GM12873 (cell line): ENCODE results near the gene SPOPL.

Experiments used
- CTCF ChIP-seq: IDR thresholded peaks from 2 replicates; pipeline ENCODE4 v1.5.1; 2012; ENCODE audit warnings: low read depth, mild to moderate bottlenecking, moderate library complexity, low read length, control low read depth; ENCODE audit not compliant: insufficient read depth; ENCODE audit errors: missing control alignments

SPOPL gene

DNA sequence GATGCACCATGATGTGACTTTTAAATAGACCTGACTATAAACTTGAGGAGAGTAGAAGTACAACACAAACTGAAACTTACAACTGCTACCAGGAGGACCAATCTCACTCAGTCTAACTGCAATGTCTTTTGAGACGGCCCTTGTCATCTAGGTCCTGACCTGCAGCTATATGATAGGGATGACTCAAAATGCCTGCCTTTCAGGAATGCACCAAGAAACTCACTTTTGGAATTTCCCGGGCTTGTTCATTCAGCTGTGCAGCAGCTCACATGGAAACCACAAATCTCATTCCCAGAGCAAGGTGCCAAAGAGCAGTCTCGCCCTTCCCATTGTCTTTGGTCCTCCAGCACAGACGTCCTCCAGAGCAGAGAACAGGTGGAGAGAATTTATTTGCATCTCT, 113.7 kb downstream of the SPOPL start:
- no peak for TF ChIP-seq CTCF

DNA sequence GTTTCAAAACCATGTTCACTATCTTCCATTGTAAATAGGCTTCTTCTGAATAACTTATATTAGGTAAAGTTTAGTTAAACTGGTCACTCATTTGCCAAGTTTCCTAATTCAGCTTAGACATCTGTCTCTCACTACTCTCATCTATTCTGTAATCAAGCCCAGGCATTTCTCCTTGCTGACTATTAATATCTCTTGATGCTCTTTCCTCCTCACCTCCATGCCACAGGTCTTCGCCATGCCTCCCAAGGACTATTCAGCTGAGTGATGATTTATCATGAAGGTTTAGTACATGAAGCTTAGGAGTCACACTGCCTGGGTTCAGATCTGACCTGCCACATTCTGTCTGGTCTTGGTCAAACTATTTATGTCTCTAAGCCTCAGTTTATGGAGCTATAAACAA, 115.5 kb downstream of the SPOPL start:
- TF ChIP-seq CTCF: no peak

DNA sequence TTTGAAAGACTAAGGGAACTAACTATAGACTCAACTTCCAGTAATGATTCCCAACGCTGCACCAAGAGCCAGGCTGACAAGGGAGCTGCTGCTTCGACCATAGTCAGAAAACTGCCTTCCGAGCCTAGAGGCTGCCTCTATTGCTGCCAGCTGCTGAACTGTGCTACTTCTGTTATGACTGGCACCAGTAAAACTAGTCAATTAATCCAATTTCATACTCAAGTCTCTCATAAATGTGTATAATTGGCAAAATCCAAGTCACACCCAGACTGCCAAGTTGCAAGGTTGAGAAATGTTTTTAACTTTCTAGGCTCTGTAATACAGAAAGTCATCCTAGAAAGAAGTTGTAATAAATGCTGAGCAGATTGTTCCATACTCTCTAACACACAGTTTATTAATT, 117.4 kb downstream of the SPOPL start:
- no peak for TF ChIP-seq CTCF

- TF ChIP-seq CTCF: no peak
These were observed 118.9 kb downstream of the SPOPL start for GRCh38 chr2:138620431-138620830.

- TF ChIP-seq CTCF: no peak
These were observed 119.6 kb downstream of the SPOPL start for GRCh38 chr2:138621139-138621538.

GRCh38 chr2:138622613-138623012, 121.0 kb downstream of the SPOPL start:
- TF ChIP-seq CTCF: no peak
